ENCODE results near the gene SLC30A5.
"Not testable (repeated sequence)": the region's sequence is repeated elsewhere in the genome, so short reads cannot be mapped to it uniquely, and the experiment has no call there.

SLC30A5 gene

DNA sequence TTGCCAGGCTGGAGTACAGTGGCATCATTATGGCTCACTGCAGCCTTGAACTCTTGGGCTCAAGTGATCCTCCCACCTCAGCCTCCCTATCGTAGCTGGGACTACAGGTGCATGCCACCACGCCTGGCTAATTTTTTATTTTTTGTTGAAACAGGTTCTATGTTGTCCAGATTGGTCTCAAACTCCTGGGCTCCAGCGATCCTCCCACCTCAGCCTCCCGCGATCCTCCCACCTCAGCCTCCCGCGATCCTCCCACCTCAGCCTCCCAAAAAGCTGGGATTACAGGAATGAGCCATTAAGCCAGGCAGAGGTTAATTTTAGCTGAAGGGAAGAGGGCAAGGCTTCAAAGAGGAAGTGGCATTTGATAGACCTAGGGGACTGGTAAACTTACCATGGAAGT is 40.3 kb downstream of the SLC30A5 start:
- peaks cover 4% of the 10 kb centered on the region for H3K36me3 Mint-ChIP-seq
- H3K27me3 Mint-ChIP-seq: no peaks in the 10 kb centered on the region
- H3K9me3 Mint-ChIP-seq: no peaks in the 10 kb centered on the region
- ATAC-seq (ENCODE audit: low read depth): no peak
- no peak overlapping the region for H3K27ac Mint-ChIP-seq
- H3K4me3 Mint-ChIP-seq: no peak overlapping the region
- no peak for DNase-seq (ENCODE audit: low spot score in 2 of 2)
- peaks cover 24% of the 10 kb centered on the region for H3K4me1 Mint-ChIP-seq

DNA sequence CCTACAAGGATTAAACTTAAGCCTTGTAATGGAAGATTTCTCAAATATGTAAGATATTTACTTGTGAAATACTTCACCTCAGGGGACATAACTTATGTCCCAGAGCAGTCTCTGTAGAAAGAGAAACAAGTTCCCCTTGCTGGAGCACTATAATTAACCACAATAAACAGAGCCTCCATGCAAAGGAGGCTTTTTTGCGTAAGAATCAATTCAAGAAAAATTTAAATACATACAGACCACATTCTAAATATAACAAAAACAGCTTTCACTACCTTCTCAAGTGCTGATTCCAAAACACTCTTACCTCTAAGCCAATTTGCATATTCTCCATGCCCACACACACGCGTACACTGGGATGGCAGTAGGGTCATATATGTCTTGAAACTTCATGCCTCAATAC is 42.5 kb downstream of the SLC30A5 start:
- peaks cover 4% of the 10 kb centered on the region for H3K9me3 Mint-ChIP-seq
- DNase-seq (ENCODE audit: low spot score in 2 of 2) (peak in 1 of 2 donors; percentile 40), ATAC-seq (ENCODE audit: low read depth) (peak; percentile 90)
- no peaks in the 10 kb centered on the region for H3K27me3 Mint-ChIP-seq
- H3K36me3 Mint-ChIP-seq: no peaks in the 10 kb centered on the region
- H3K27ac Mint-ChIP-seq: peak overlapping the region; percentile 89
- peaks cover 24% of the 10 kb centered on the region for H3K4me1 Mint-ChIP-seq
- H3K4me3 Mint-ChIP-seq: peak overlapping the region; percentile 71

DNA sequence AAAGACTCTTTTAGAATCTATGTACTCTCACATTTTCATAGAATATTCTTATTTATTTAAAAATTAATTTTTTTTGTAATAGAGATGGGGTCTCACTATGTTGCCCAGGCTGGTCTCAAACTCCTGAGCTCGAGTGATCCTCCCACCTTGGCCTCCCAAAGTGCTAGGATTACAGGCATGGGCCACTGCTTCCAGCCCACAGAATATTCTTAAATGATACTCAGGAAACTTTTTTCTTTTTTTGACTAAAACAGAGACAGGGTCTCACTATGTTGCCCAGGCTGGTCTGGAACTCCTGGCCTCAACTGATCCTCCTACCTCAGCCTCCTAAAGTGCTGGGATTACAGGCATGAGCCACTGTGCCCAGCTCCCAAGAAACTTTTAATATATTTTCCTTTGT is 43.4 kb downstream of the SLC30A5 start:
- ATAC-seq (ENCODE audit: low read depth): not testable (repeated sequence)

DNA sequence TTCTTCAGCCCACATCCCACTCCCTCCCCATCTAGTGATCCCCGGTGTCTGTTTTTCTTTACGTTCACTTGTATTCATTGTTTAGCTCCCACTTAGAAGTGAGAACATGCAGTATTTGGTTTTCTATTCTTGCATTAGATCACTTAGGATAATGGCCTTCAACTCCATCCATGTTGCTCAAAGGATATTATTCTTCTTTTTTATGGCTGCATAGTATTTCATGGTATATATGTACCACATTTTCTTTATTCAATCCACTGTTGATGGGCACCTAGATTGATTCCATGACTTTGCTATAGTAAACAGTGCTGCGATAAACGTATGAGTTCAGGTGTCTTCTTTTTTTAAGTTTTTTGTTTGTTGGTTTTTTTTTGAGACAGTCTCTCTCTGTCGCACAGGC is 44.0 kb downstream of the SLC30A5 start:
- no peak for DNase-seq (ENCODE audit: low spot score in 2 of 2)
- Mint-ChIP-seq H3K36me3 (no peaks in the 10 kb centered on the region), H3K27ac (no peak overlapping the region), H3K4me3 (no peak overlapping the region), H3K9me3 (peaks cover 4% of the 10 kb centered on the region), H3K4me1 (peaks cover 26% of the 10 kb centered on the region), H3K27me3 (no peaks in the 10 kb centered on the region)
- ATAC-seq (ENCODE audit: low read depth): no peak

More for the DNA sequence above, 43.4 kb downstream of the SLC30A5 start:
- not testable (repeated sequence) for H3K27ac Mint-ChIP-seq; H3K4me3 Mint-ChIP-seq; H3K27me3 Mint-ChIP-seq; H3K36me3 Mint-ChIP-seq; DNase-seq (ENCODE audit: low spot score in 2 of 2); H3K9me3 Mint-ChIP-seq
- peaks cover 25% of the 10 kb centered on the region for H3K4me1 Mint-ChIP-seq

DNA sequence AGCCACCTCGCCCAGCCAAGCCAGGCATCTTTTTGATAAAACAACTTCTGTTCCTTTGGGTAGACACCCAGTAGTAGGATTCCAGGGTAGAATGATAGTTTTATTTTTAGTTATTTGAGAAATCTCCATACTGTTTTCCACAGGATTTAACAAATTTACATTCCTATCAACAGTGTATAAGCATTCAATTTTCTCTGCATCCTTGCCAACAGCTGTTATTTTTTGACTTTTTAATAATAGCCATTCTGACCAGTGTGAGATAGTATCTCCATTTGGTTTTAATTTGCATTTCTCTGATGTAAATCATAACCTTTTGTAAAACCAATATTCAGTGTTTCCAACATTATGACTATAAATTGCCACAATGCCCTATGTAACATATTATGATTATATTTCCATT is 45.0 kb downstream of the SLC30A5 start:
- Mint-ChIP-seq H3K4me1 (peaks cover 22% of the 10 kb centered on the region), H3K9me3 (peaks cover 4% of the 10 kb centered on the region), H3K27ac (no peak overlapping the region), H3K36me3 (no peaks in the 10 kb centered on the region), H3K4me3 (no peak overlapping the region), H3K27me3 (no peaks in the 10 kb centered on the region)
- ATAC-seq (ENCODE audit: low read depth) (no peak), DNase-seq (ENCODE audit: low spot score in 2 of 2) (no peak)

DNA sequence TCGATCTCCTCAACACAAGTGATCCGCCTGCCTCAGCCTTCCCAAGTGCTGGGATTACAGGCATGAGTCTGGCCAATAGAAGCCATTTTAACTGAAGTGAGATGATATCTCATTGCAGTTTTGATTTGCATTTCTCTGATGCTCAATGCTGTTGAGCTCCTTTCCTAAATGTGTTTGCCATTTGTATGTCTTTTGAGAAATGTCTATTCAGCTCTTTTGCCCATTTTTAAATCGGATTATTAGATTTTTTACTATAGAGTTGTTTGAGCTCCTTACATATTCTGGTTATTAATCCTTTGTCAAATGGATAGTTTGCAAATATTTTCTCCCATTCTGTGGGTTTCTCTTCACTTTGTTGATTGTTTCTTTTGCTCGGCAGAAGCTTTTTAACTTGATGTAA is 46.4 kb downstream of the SLC30A5 start:
- H3K4me1 Mint-ChIP-seq: peaks cover 14% of the 10 kb centered on the region
- not testable (repeated sequence) for H3K27me3 Mint-ChIP-seq; ATAC-seq (ENCODE audit: low read depth); DNase-seq (ENCODE audit: low spot score in 2 of 2); H3K9me3 Mint-ChIP-seq; H3K36me3 Mint-ChIP-seq; H3K4me3 Mint-ChIP-seq; H3K27ac Mint-ChIP-seq

DNA sequence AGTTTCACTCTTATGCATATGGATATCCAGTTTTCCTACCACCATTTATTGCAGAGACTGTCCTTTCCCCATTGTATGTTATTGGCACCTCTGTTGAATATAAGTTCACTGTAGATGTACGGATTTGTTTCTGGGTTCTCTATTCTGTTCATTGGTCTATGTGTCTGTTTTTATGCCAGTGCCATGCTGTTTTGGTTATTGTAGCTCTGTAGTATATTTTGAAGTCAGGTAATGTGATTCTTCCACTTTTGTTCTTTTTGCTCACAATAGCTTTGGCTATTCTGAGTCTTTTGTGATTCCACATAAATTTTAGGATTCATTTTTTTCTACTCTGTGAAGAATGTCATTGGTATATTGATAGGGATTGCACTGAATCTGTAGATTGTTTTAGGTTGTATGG is 47.0 kb downstream of the SLC30A5 start:
- ATAC-seq (ENCODE audit: low read depth) (no peak), DNase-seq (ENCODE audit: low spot score in 2 of 2) (no peak)
- H3K27me3 Mint-ChIP-seq: no peaks in the 10 kb centered on the region
- peak overlapping the region; percentile 42 for H3K27ac Mint-ChIP-seq
- peaks cover 4% of the 10 kb centered on the region for H3K9me3 Mint-ChIP-seq
- H3K4me1 Mint-ChIP-seq: peaks cover 8% of the 10 kb centered on the region
- no peaks in the 10 kb centered on the region for H3K36me3 Mint-ChIP-seq
- no peak overlapping the region for H3K4me3 Mint-ChIP-seq

DNA sequence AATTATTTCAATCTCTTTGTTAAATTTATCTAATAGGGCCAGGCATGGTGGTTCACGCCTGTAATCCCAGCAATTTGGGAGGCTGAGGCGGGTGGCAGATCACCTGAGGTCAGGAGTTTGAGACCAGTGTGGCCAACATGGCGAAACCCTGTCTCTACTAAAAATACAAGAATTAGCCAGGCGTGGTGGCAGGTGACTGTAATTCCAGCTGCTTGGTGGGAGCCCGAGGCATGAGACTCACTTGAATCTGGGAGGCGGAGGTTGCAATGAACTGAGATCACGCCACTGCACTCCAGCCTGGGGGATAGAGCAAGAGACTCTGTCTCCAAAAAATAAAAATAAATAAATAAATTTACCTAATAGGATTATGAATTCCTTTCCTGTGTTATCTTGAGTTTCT is 54.8 kb downstream of the SLC30A5 start:
- not testable (repeated sequence) for H3K27me3 Mint-ChIP-seq; H3K27ac Mint-ChIP-seq; H3K4me3 Mint-ChIP-seq; H3K4me1 Mint-ChIP-seq; H3K36me3 Mint-ChIP-seq; H3K9me3 Mint-ChIP-seq; ATAC-seq (ENCODE audit: low read depth); DNase-seq (ENCODE audit: low spot score in 2 of 2)

DNA sequence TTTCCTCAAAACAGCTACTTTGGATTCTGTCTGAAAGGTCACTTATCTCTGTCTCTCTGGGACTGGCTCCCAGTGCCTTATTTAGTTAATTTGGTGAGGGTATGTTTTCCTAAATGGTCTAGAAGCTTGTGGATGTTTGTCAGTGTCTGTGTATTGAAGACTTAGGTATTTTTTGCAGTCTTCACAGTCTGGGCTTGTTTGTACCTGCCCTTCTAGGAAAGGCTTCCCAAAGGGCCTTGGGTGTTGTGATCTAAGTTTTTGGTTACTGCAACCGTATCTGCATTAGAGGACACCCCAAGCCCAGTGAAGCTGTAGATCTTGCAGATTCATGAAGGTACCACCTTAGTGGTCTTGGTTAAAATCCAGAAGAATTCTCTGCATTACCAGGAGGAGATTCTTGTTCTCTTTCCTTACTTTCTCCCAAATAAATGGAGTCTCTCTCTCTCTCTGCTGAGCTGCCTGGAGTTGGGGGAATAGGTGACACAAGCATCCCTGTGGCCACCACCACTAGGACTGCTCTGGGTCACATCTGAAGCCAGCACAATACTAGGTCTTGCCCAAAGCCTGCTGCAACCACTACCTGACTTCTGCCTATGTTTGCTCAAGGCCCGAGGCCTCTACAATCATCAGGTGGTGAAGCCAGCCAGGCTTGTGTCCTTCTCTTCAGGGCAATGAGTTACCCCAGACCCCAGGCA is 55.3 kb downstream of the SLC30A5 start:
- DNase-seq (ENCODE audit: low spot score in 2 of 2) (no peak), ATAC-seq (ENCODE audit: low read depth) (no peak)
- H3K27ac Mint-ChIP-seq: no peak overlapping the region
- H3K36me3 Mint-ChIP-seq: no peaks in the 10 kb centered on the region
- H3K4me1 Mint-ChIP-seq: no peaks in the 10 kb centered on the region
- H3K27me3 Mint-ChIP-seq: no peaks in the 10 kb centered on the region
- no peak overlapping the region for H3K4me3 Mint-ChIP-seq
- H3K9me3 Mint-ChIP-seq: no peaks in the 10 kb centered on the region

DNA sequence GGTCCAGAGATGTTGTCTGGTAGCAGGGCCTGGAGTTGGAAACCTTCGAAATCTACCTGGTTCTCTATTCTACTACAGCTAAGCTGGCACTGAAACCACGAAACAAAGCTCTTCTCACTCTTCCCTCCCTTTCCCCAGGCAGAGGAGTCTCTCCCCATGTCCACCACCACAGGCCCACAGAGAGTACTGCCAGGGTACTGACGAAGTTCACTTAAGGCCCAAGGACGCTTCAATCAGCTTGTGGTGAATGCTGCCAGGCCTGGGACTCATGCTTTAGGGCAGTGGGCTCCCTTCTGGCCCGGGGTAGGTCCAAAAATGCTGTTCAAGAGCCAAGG is 55.8 kb downstream of the SLC30A5 start:
- H3K9me3 Mint-ChIP-seq: no peaks in the 10 kb centered on the region
- ATAC-seq (ENCODE audit: low read depth) (no peak), DNase-seq (ENCODE audit: low spot score in 2 of 2) (no peak)
- no peak overlapping the region for H3K27ac Mint-ChIP-seq
- no peaks in the 10 kb centered on the region for H3K27me3 Mint-ChIP-seq
- no peak overlapping the region for H3K4me3 Mint-ChIP-seq
- H3K36me3 Mint-ChIP-seq: no peaks in the 10 kb centered on the region
- H3K4me1 Mint-ChIP-seq: no peaks in the 10 kb centered on the region

DNA sequence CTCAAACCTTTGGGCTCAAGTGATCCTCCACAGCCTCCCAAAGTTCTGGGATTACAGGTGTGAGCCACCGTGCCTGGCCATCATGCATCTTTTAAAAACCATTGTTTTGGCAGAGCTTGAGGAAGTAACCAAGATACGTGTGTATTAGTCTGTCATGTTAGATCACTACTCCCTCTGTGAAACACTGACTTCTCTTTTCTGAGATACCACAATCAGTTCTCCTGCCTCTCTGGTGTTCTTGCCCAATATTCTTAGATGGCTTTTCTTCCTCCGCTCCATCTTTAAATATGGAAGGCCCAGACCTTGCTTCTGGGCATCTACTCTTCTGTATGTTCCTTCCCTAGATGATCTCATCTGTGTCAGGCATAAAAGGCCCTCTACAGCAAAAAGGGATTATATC is 58.9 kb downstream of the SLC30A5 start:
- Mint-ChIP-seq H3K4me1 (no peaks in the 10 kb centered on the region), H3K27ac (no peak overlapping the region), H3K27me3 (no peaks in the 10 kb centered on the region), H3K4me3 (no peak overlapping the region), H3K36me3 (no peaks in the 10 kb centered on the region), H3K9me3 (no peaks in the 10 kb centered on the region)
- ATAC-seq (ENCODE audit: low read depth): no peak
- no peak for DNase-seq (ENCODE audit: low spot score in 2 of 2)

DNA sequence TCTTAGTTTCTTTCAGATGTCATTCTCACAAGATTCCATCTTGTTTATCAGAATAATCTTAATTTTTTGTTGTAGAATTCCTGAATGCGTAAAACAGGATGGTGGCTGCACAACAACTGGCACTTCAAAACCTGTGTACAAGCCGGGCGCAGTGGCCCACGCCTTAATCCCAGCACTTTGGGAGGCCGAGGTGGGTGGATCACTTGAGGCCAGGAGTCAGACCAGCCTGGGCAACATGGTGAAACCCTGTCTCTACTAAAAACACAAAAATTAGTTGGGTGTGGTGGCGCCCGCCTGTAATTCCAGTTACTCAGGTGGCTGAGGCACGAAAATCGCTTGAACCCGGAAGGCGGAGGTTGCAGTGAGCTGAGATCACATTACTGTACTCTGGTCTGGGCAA is 62.6 kb downstream of the SLC30A5 start:
- DNase-seq (ENCODE audit: low spot score in 2 of 2) (no peak), ATAC-seq (ENCODE audit: low read depth) (no peak)
- Mint-ChIP-seq H3K4me3 (no peak overlapping the region), H3K9me3 (no peaks in the 10 kb centered on the region), H3K27me3 (no peaks in the 10 kb centered on the region), H3K4me1 (no peaks in the 10 kb centered on the region), H3K27ac (no peak overlapping the region), H3K36me3 (no peaks in the 10 kb centered on the region)

DNA sequence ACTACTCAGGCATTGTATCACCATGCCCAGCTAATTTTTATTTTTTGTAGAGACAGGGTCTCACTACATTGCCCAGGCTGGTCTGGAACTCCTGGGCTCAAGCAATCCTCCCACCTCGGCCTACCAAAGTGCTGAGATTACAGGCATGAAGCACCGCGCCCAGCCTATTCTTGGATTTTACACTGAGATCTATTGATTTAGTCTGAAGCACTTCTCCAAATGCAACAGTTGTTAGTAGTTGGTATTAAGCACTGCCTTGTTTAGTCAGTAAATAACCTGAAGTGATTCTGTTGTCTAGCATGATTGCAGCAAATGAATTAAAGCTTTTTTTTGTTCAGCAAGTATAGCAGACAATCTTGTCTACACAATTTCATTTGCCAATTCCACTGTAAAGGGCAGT is 64.2 kb downstream of the SLC30A5 start:
- Mint-ChIP-seq H3K27ac (no peak overlapping the region), H3K36me3 (no peaks in the 10 kb centered on the region), H3K27me3 (no peaks in the 10 kb centered on the region), H3K4me3 (no peak overlapping the region), H3K9me3 (no peaks in the 10 kb centered on the region), H3K4me1 (no peaks in the 10 kb centered on the region)
- no peak for DNase-seq (ENCODE audit: low spot score in 2 of 2)
- no peak for ATAC-seq (ENCODE audit: low read depth)

DNA sequence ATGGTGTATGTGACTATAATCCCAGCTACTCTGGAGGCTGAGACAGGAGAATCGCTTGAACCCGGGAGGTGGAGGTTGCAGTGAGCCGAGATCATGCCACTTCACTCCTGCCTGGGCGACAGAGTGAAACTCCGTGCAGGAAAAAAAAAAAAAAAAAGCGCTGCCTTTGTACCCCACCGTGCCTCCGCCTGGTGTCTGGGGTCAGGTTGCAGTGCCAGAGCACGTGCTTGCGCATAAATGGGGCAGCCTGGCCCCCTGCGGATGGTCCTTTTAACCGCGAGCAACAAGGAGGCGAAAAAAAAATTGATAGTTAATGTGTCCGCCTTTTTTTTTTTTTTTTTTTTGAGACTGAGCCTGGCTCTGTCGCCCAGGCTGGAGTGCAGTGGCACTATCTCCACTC is 66.8 kb downstream of the SLC30A5 start:
- Mint-ChIP-seq H3K4me3 (no peak overlapping the region), H3K27ac (no peak overlapping the region), H3K27me3 (no peaks in the 10 kb centered on the region), H3K36me3 (no peaks in the 10 kb centered on the region), H3K4me1 (peaks cover under 1% of the 10 kb centered on the region), H3K9me3 (no peaks in the 10 kb centered on the region)
- DNase-seq (ENCODE audit: low spot score in 2 of 2) (no peak), ATAC-seq (ENCODE audit: low read depth) (no peak)

DNA sequence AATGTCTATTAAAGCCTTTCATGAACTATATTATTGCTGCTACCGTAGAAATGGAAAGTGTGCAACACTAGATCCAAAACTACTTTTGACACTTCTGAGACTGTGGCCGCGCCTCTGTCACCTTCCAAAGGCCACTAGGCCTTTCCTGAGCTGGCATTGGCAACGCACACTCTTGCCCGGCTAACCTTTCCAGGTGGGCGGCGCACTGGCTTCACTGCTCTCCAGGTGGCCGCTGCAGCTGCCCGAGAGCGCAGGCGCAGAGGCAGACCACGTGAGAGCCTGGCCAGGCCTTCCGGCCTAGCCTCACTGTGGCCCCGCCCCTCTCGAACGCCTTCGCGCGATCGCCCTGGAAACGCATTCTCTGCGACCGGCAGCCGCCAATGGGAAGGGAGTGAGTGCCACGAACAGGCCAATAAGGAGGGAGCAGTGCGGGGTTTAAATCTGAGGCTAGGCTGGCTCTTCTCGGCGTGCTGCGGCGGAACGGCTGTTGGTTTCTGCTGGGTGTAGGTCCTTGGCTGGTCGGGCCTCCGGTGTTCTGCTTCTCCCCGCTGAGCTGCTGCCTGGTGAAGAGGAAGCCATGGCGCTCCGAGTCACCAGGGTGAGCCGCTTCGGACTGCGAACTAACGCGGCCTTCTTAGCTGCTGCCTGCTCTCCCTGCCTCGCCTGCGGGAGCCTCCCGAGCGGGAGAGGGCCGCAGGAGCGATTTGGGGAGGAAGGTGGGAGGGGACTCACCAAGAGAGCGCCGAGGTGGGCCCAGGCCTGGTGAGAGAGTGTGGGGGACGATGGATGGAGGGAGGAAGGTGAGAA is 73.1 kb downstream of the SLC30A5 start, which contains the start of gene CCNB1:
Gene CCNB1, plus strand, starts transcription at position 465 of the 807 bp plus-strand sequence. Its CDS starts 113 bp downstream, at position 578.
- peaks cover 8% of the 10 kb centered on the region for H3K4me1 Mint-ChIP-seq
- peak; percentile 90 to 94 for DNase-seq (ENCODE audit: low spot score in 2 of 2)
- H3K27me3 Mint-ChIP-seq: no peaks in the 10 kb centered on the region
- peak; percentile 99 for ATAC-seq (ENCODE audit: low read depth)
- peak within 1 kb of the TSS; percentile 92 for H3K4me3 Mint-ChIP-seq
- H3K27ac Mint-ChIP-seq: peak within 1 kb of the TSS; percentile 90
- H3K9me3 Mint-ChIP-seq: no peaks in the 10 kb centered on the region
- H3K36me3 Mint-ChIP-seq: no peaks in the 10 kb centered on the region
